Karpas-422 (cell line): ENCODE data around the gene HS6ST3. TPM values are rescaled to one million over a fixed set of nuclear protein-coding genes. Genes with fewer than 3 reads are reported as not detected.

ENCODE experiments used
- DNase-seq: peaks from one replicate; pipeline ENCODE4 v3.0.0-alpha.2; 2015
- H2AFZ ChIP-seq: fragments of 200-600 bp; sonication (generic); 2 replicates; pipeline ENCODE4 v1.6.1; 2014; ENCODE audit warnings: antibody characterized with exemption, low read length, mixed read lengths
- H3K27ac ChIP-seq: fragments of 200-600 bp; sonication (generic); 2 replicates; pipeline ENCODE4 v1.5.1; 2014; ENCODE audit warnings: mild to moderate bottlenecking, low read length, moderate library complexity
- H3K27me3 ChIP-seq: fragments of 200-600 bp; sonication (generic); 2 replicates; pipeline ENCODE4 v1.6.1; 2014; ENCODE audit warnings: low read length, mixed read lengths
- H3K36me3 ChIP-seq: fragments of 200-600 bp; sonication (generic); 2 replicates; pipeline ENCODE4 v1.6.1; 2014; ENCODE audit warnings: low read length, mixed read lengths; ENCODE audit not compliant: insufficient read depth
- H3K4me1 ChIP-seq: fragments of 200-600 bp; sonication (generic); 2 replicates; pipeline ENCODE4 v1.6.1; 2014; ENCODE audit warnings: mild to moderate bottlenecking, low read length, mixed read lengths
- H3K4me2 ChIP-seq: fragments of 200-600 bp; sonication (generic); 2 replicates; pipeline ENCODE4 v1.6.1; 2014; ENCODE audit warnings: low read length, low read depth, mild to moderate bottlenecking; ENCODE audit not compliant: poor library complexity, severe bottlenecking
- H3K4me3 ChIP-seq: fragments of 200-600 bp; sonication (generic); 2 replicates; pipeline ENCODE4 v1.5.1; 2014; ENCODE audit warnings: mild to moderate bottlenecking, antibody characterized with exemption, low read length, mixed read lengths
- H3K79me2 ChIP-seq: fragments of 200-600 bp; sonication (generic); 2 replicates; pipeline ENCODE4 v1.6.1; 2014; ENCODE audit warnings: mild to moderate bottlenecking, low read length, mixed read lengths
- H3K9ac ChIP-seq: fragments of 200-600 bp; sonication (generic); 2 replicates; pipeline ENCODE4 v1.6.0; 2014; ENCODE audit warnings: low read length
- H3K9me2 ChIP-seq: fragments of 200-600 bp; sonication (generic), shearing (Covaris generic); replicated peaks from 2 replicates; pipeline ENCODE4 v1.6.0; 2014; ENCODE audit warnings: mild to moderate bottlenecking, low read length, moderate library complexity; ENCODE audit not compliant: insufficient read depth
- H3K9me3 ChIP-seq: fragments of 300-700, 200-600 bp; sonication (generic); 2 replicates; pipeline ENCODE4 v1.6.1; 2014; ENCODE audit warnings: low read length, mixed read lengths
- H4K20me1 ChIP-seq: fragments of 200-600 bp; sonication (generic); 2 replicates; pipeline ENCODE4 v1.6.1; 2014; ENCODE audit warnings: mild to moderate bottlenecking, antibody characterized with exemption, low read length, low read depth; ENCODE audit not compliant: insufficient read depth
- total RNA-seq: library from RNA; depleted of rRNA; stranded (reverse); fragments of >200 nt; shearing (Covaris generic); gene quantifications from 2 replicates; pipeline ENCODE4 v1.2.3, GENCODE V29; 2014; ENCODE audit warnings: low replicate concordance

HS6ST3 gene
- total RNA-seq, 1 experiment from 2014 or later: not detected

- no peak overlapping the region for H3K27ac ChIP-seq
- no peaks in the 10 kb centered on the region for H3K27me3 ChIP-seq
- no peaks in the 10 kb centered on the region for H4K20me1 ChIP-seq
- no peaks in the 10 kb centered on the region for H3K9me2 ChIP-seq
- H3K4me1 ChIP-seq: no peaks in the 10 kb centered on the region
- no peaks in the 10 kb centered on the region for H3K9me3 ChIP-seq
- no peak for DNase-seq
- no peak overlapping the region for H3K4me3 ChIP-seq
- no peak overlapping the region for H3K9ac ChIP-seq
- no peak overlapping the region for H2AFZ ChIP-seq
- no peak overlapping the region for H3K4me2 ChIP-seq
- H3K36me3 ChIP-seq: no peaks in the 10 kb centered on the region
- H3K79me2 ChIP-seq: no peaks in the 10 kb centered on the region
Measured at GRCh38 chr13:96274046-96274445, 184.1 kb downstream of the HS6ST3 start.

GRCh38 chr13:96279904-96280303, 190.0 kb downstream of the HS6ST3 start:
- no peaks in the 10 kb centered on the region for H3K4me1 ChIP-seq
- DNase-seq: no peak
- no peaks in the 10 kb centered on the region for H3K9me2 ChIP-seq
- no peaks in the 10 kb centered on the region for H3K36me3 ChIP-seq
- H3K9me3 ChIP-seq: no peaks in the 10 kb centered on the region
- H3K27me3 ChIP-seq: no peaks in the 10 kb centered on the region
- no peak overlapping the region for H3K9ac ChIP-seq
- H3K27ac ChIP-seq: no peak overlapping the region
- no peak overlapping the region for H3K4me3 ChIP-seq
- no peaks in the 10 kb centered on the region for H4K20me1 ChIP-seq
- no peaks in the 10 kb centered on the region for H3K79me2 ChIP-seq
- no peak overlapping the region for H3K4me2 ChIP-seq
- no peak overlapping the region for H2AFZ ChIP-seq

GRCh38 chr13:96284971-96285370, 195.1 kb downstream of the HS6ST3 start:
- H3K27ac ChIP-seq: no peak overlapping the region
- no peaks in the 10 kb centered on the region for H3K9me2 ChIP-seq
- no peak overlapping the region for H3K4me3 ChIP-seq
- H3K79me2 ChIP-seq: no peaks in the 10 kb centered on the region
- no peaks in the 10 kb centered on the region for H3K36me3 ChIP-seq
- H3K9me3 ChIP-seq: no peaks in the 10 kb centered on the region
- H3K4me1 ChIP-seq: no peaks in the 10 kb centered on the region
- H3K9ac ChIP-seq: no peak overlapping the region
- H3K27me3 ChIP-seq: no peaks in the 10 kb centered on the region
- H3K4me2 ChIP-seq: no peak overlapping the region
- H4K20me1 ChIP-seq: no peaks in the 10 kb centered on the region
- DNase-seq: no peak
- no peak overlapping the region for H2AFZ ChIP-seq

DNA sequence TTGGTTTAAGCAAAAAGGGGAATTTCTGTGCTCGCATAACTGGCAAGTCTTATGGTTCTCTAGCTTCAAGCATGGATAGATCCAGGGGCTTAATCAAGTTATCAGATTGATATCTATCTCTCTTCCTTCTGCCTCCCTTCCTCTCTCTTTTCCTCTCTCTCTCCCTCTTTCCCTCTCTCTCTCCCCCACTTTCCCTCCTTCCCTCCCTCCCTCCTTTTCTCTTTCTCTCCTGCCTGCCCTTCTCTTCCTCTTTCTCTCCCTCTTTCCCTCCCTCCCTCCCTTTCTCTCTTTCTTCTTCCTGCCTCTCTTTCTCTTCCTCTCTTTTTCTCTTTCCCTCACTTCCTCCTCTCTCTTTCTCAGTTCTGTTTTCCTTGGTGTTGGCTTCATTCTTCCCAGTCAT, 195.8 kb downstream of the HS6ST3 start:
- H3K9ac ChIP-seq: no peak overlapping the region
- H3K9me2 ChIP-seq: no peaks in the 10 kb centered on the region
- H3K27me3 ChIP-seq: no peaks in the 10 kb centered on the region
- H3K79me2 ChIP-seq: no peaks in the 10 kb centered on the region
- H3K4me3 ChIP-seq: no peak overlapping the region
- H2AFZ ChIP-seq: no peak overlapping the region
- no peaks in the 10 kb centered on the region for H3K36me3 ChIP-seq
- no peak for DNase-seq
- no peaks in the 10 kb centered on the region for H3K4me1 ChIP-seq
- no peak overlapping the region for H3K27ac ChIP-seq
- no peak overlapping the region for H3K4me2 ChIP-seq
- H3K9me3 ChIP-seq: no peaks in the 10 kb centered on the region
- H4K20me1 ChIP-seq: no peaks in the 10 kb centered on the region

- no peak overlapping the region for H3K4me2 ChIP-seq
- H3K4me1 ChIP-seq: no peaks in the 10 kb centered on the region
- H3K9ac ChIP-seq: no peak overlapping the region
- no peaks in the 10 kb centered on the region for H3K9me2 ChIP-seq
- no peak for DNase-seq
- H3K4me3 ChIP-seq: no peak overlapping the region
- H2AFZ ChIP-seq: no peak overlapping the region
- no peak overlapping the region for H3K27ac ChIP-seq
- no peaks in the 10 kb centered on the region for H3K9me3 ChIP-seq
- no peaks in the 10 kb centered on the region for H4K20me1 ChIP-seq
- no peaks in the 10 kb centered on the region for H3K27me3 ChIP-seq
- H3K36me3 ChIP-seq: no peaks in the 10 kb centered on the region
- H3K79me2 ChIP-seq: no peaks in the 10 kb centered on the region
Measured at GRCh38 chr13:96294930-96295881, 205.3 kb downstream of the HS6ST3 start.

GRCh38 chr13:96297360-96297759, 207.5 kb downstream of the HS6ST3 start:
- H3K9ac ChIP-seq: no peak overlapping the region
- no peak overlapping the region for H2AFZ ChIP-seq
- no peaks in the 10 kb centered on the region for H3K9me3 ChIP-seq
- H3K27me3 ChIP-seq: no peaks in the 10 kb centered on the region
- no peaks in the 10 kb centered on the region for H3K9me2 ChIP-seq
- no peaks in the 10 kb centered on the region for H3K4me1 ChIP-seq
- H3K4me2 ChIP-seq: no peak overlapping the region
- no peak for DNase-seq
- no peak overlapping the region for H3K27ac ChIP-seq
- H3K4me3 ChIP-seq: no peak overlapping the region
- no peaks in the 10 kb centered on the region for H3K79me2 ChIP-seq
- no peaks in the 10 kb centered on the region for H4K20me1 ChIP-seq
- no peaks in the 10 kb centered on the region for H3K36me3 ChIP-seq

GRCh38 chr13:96299235-96299634, 209.3 kb downstream of the HS6ST3 start:
- Histone ChIP-seq H3K4me3 (no peak overlapping the region), H2AFZ (no peak overlapping the region), H3K9me3 (no peaks in the 10 kb centered on the region), H4K20me1 (no peaks in the 10 kb centered on the region), H3K79me2 (no peaks in the 10 kb centered on the region), H3K4me1 (no peaks in the 10 kb centered on the region), H3K9ac (no peak overlapping the region), H3K27ac (no peak overlapping the region), H3K27me3 (no peaks in the 10 kb centered on the region), H3K4me2 (no peak overlapping the region), H3K9me2 (no peaks in the 10 kb centered on the region), H3K36me3 (no peaks in the 10 kb centered on the region)
- peak; percentile 42 for DNase-seq

GRCh38 chr13:96308568-96308967, 218.7 kb downstream of the HS6ST3 start:
- Histone ChIP-seq H3K9me3 (no peaks in the 10 kb centered on the region), H3K36me3 (no peaks in the 10 kb centered on the region), H3K27me3 (no peaks in the 10 kb centered on the region)

More at GRCh38 chr13:96308568-96308967, 218.7 kb downstream of the HS6ST3 start:
- Histone ChIP-seq H3K79me2 (no peaks in the 10 kb centered on the region), H3K4me2 (no peak overlapping the region), H3K27ac (no peak overlapping the region), H3K4me1 (no peaks in the 10 kb centered on the region), H4K20me1 (no peaks in the 10 kb centered on the region), H3K4me3 (no peak overlapping the region), H3K9ac (no peak overlapping the region), H2AFZ (no peak overlapping the region), H3K9me2 (no peaks in the 10 kb centered on the region)
- no peak for DNase-seq
